ENCODE results near the gene SLC24A3. TPM values are rescaled to one million over a fixed set of nuclear protein-coding genes. Genes with fewer than 3 reads are reported as not detected.

The SLC24A3 gene
- total and polyA plus RNA-seq, 2 donors, result 12.6 to 20.5 TPM

GRCh38 chr20:19456595-19457395 lies 244.4 kb downstream of the SLC24A3 start:
- H3K4me3 ChIP-seq (ENCODE audit: low read depth, low read length), result no peak overlapping the region
- H3K27ac ChIP-seq (ENCODE audit: low read depth), result no peak overlapping the region
- no peaks in the 10 kb centered on the region for H3K36me3 ChIP-seq (ENCODE audit: insufficient read depth)
- no peaks in the 10 kb centered on the region for H3K4me1 ChIP-seq (ENCODE audit: insufficient read depth)
- no peak for DNase-seq (ENCODE audit: extremely low spot score)
- WGBS, result 49% methylated on average over 2 of the region's 2 CpGs

- no peak overlapping the region for H3K27ac ChIP-seq (ENCODE audit: low read depth)
These were observed 245.2 kb downstream of the SLC24A3 start for GRCh38 chr20:19457611-19458010.

GRCh38 chr20:19460386-19460785 lies 247.9 kb downstream of the SLC24A3 start:
- WGBS, result 66% methylated on average over 6 of the region's 6 CpGs
- Histone ChIP-seq H3K4me1 (ENCODE audit: insufficient read depth) (no peaks in the 10 kb centered on the region), H3K27ac (ENCODE audit: low read depth) (no peak overlapping the region), H3K4me3 (ENCODE audit: low read depth, low read length) (no peak overlapping the region), H3K36me3 (ENCODE audit: insufficient read depth) (no peaks in the 10 kb centered on the region)
- DNase-seq (ENCODE audit: extremely low spot score), result no peak

More at GRCh38 chr20:19457611-19458010, 245.2 kb downstream of the SLC24A3 start:
- no peak overlapping the region for H3K4me3 ChIP-seq (ENCODE audit: low read depth, low read length)
- 73% methylated on average over 3 of the region's 3 CpGs for WGBS
- no peak for DNase-seq (ENCODE audit: extremely low spot score)
- no peaks in the 10 kb centered on the region for H3K36me3 ChIP-seq (ENCODE audit: insufficient read depth)
- H3K4me1 ChIP-seq (ENCODE audit: insufficient read depth), result no peaks in the 10 kb centered on the region

GRCh38 chr20:19462491-19462890 lies 250.0 kb downstream of the SLC24A3 start:
- WGBS, result 88% methylated on average over 6 of the region's 6 CpGs
- Histone ChIP-seq H3K4me3 (ENCODE audit: low read depth, low read length) (no peak overlapping the region), H3K27ac (ENCODE audit: low read depth) (no peak overlapping the region), H3K4me1 (ENCODE audit: insufficient read depth) (no peaks in the 10 kb centered on the region), H3K36me3 (ENCODE audit: insufficient read depth) (no peaks in the 10 kb centered on the region)
- no peak for DNase-seq (ENCODE audit: extremely low spot score)

- DNase-seq (ENCODE audit: extremely low spot score), result no peak
- WGBS, result 94% methylated on average over 4 of the region's 4 CpGs
- Histone ChIP-seq H3K27ac (ENCODE audit: low read depth) (no peak overlapping the region), H3K36me3 (ENCODE audit: insufficient read depth) (no peaks in the 10 kb centered on the region), H3K4me1 (ENCODE audit: insufficient read depth) (no peaks in the 10 kb centered on the region), H3K4me3 (ENCODE audit: low read depth, low read length) (no peak overlapping the region)
These were observed 251.2 kb downstream of the SLC24A3 start for GRCh38 chr20:19463597-19463996.

GRCh38 chr20:19465536-19465935 lies 253.1 kb downstream of the SLC24A3 start:
- no peaks in the 10 kb centered on the region for H3K36me3 ChIP-seq (ENCODE audit: insufficient read depth)
- H3K4me3 ChIP-seq (ENCODE audit: low read depth, low read length), result no peak overlapping the region
- no peaks in the 10 kb centered on the region for H3K4me1 ChIP-seq (ENCODE audit: insufficient read depth)
- WGBS, result 76% methylated on average over 2 of the region's 2 CpGs
- DNase-seq (ENCODE audit: extremely low spot score), result no peak
- no peak overlapping the region for H3K27ac ChIP-seq (ENCODE audit: low read depth)

GRCh38 chr20:19466206-19466928 lies 253.9 kb downstream of the SLC24A3 start:
- Histone ChIP-seq H3K36me3 (ENCODE audit: insufficient read depth) (no peaks in the 10 kb centered on the region), H3K27ac (ENCODE audit: low read depth) (no peak overlapping the region), H3K4me1 (ENCODE audit: insufficient read depth) (no peaks in the 10 kb centered on the region), H3K4me3 (ENCODE audit: low read depth, low read length) (no peak overlapping the region)
- 74% methylated on average over 10 of the region's 10 CpGs for WGBS
- no peak for DNase-seq (ENCODE audit: extremely low spot score)

- Histone ChIP-seq H3K27ac (ENCODE audit: low read depth) (no peak overlapping the region), H3K4me1 (ENCODE audit: insufficient read depth) (no peaks in the 10 kb centered on the region), H3K36me3 (ENCODE audit: insufficient read depth) (no peaks in the 10 kb centered on the region), H3K4me3 (ENCODE audit: low read depth, low read length) (no peak overlapping the region)
- WGBS, result 95% methylated on average over 8 of the region's 8 CpGs
- DNase-seq (ENCODE audit: extremely low spot score), result no peak
These were observed 260.9 kb downstream of the SLC24A3 start for GRCh38 chr20:19473216-19473921.

GRCh38 chr20:19473922-19474286 lies 261.5 kb downstream of the SLC24A3 start:
- Histone ChIP-seq H3K36me3 (ENCODE audit: insufficient read depth) (no peaks in the 10 kb centered on the region), H3K4me3 (ENCODE audit: low read depth, low read length) (no peak overlapping the region), H3K4me1 (ENCODE audit: insufficient read depth) (no peaks in the 10 kb centered on the region), H3K27ac (ENCODE audit: low read depth) (no peak overlapping the region)
- no peak for DNase-seq (ENCODE audit: extremely low spot score)
- 88% methylated on average over 6 of the region's 6 CpGs for WGBS

- 91% methylated on average over 5 of the region's 5 CpGs for WGBS
- no peak overlapping the region for H3K27ac ChIP-seq (ENCODE audit: low read depth)
- no peaks in the 10 kb centered on the region for H3K36me3 ChIP-seq (ENCODE audit: insufficient read depth)
- H3K4me3 ChIP-seq (ENCODE audit: low read depth, low read length), result no peak overlapping the region
- H3K4me1 ChIP-seq (ENCODE audit: insufficient read depth), result no peaks in the 10 kb centered on the region
- DNase-seq (ENCODE audit: extremely low spot score), result no peak
These were observed 266.0 kb downstream of the SLC24A3 start for GRCh38 chr20:19478320-19478895.

GRCh38 chr20:19482726-19483125 lies 270.3 kb downstream of the SLC24A3 start:
- H3K4me1 ChIP-seq (ENCODE audit: insufficient read depth), result no peaks in the 10 kb centered on the region
- no peaks in the 10 kb centered on the region for H3K36me3 ChIP-seq (ENCODE audit: insufficient read depth)
- H3K27ac ChIP-seq (ENCODE audit: low read depth), result no peak overlapping the region
- no peak overlapping the region for H3K4me3 ChIP-seq (ENCODE audit: low read depth, low read length)
- DNase-seq (ENCODE audit: extremely low spot score), result no peak
- WGBS, result 43% methylated on average over 2 of the region's 2 CpGs

GRCh38 chr20:19483309-19483708 lies 270.9 kb downstream of the SLC24A3 start:
- no peak for DNase-seq (ENCODE audit: extremely low spot score)
- Histone ChIP-seq H3K4me1 (ENCODE audit: insufficient read depth) (no peaks in the 10 kb centered on the region), H3K36me3 (ENCODE audit: insufficient read depth) (no peaks in the 10 kb centered on the region), H3K27ac (ENCODE audit: low read depth) (no peak overlapping the region), H3K4me3 (ENCODE audit: low read depth, low read length) (no peak overlapping the region)

- DNase-seq (ENCODE audit: extremely low spot score), result no peak
- 94% methylated on average over 2 of the region's 2 CpGs for WGBS
These were observed 274.0 kb downstream of the SLC24A3 start for GRCh38 chr20:19486446-19486845.

More at GRCh38 chr20:19486446-19486845, 274.0 kb downstream of the SLC24A3 start:
- H3K4me1 ChIP-seq (ENCODE audit: insufficient read depth), result peaks cover 1% of the 10 kb centered on the region
- H3K4me3 ChIP-seq (ENCODE audit: low read depth, low read length), result no peak overlapping the region
- H3K27ac ChIP-seq (ENCODE audit: low read depth), result no peak overlapping the region
- no peaks in the 10 kb centered on the region for H3K36me3 ChIP-seq (ENCODE audit: insufficient read depth)

Data from urinary bladder (tissue), 4 donors.